Measurements from ENCODE around the gene MAN1C1.

Gene MAN1C1

DNA sequence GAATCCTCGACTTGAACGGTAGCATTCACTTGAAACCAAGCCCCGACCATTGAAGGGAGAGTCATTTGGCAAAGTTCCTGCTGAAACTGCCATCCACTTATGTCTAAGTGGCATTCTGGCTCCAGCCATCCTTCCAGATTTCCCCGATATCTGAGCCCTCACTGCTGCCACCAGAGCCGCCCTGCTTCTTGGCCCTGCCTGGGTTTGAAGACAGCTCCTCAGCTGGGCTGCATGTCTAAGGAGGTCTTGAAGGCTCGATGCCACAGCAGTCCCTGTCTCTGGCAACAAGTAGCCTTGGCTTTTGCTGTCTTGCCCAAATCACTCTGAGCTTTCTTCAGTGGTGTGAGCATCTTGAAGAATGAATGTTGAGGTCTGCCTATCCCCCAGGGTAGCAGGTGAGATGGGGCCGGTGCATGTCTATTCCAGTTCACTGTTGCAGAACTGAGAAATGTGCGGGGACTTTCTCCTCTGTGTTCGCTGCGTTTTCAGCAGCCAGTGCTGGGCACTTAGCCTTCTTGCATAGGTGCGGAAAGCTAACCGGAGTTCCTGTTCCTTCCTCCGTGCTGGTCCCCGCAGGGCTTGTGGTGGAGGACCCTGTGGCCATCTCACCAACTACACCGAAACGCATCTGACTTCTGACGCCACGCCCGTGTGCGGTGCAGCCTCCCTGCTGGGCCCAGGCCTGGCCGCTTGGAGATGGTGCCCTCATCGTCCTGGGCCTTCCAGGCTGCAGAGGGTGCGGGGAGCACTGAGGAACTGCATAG, 29.2 kb downstream of the MAN1C1 start:
- Histone ChIP-seq H3K4me3 (ENCODE audit: low read length) (no peak overlapping the region), H3K27me3 (ENCODE audit: control insufficient read depth, insufficient read depth, low read length) (peaks cover under 1% of the 10 kb centered on the region), H3K9ac (ENCODE audit: low read length) (no peak overlapping the region), H3K27ac (ENCODE audit: low read length) (no peak overlapping the region), H3K4me1 (ENCODE audit: control insufficient read depth, low read depth, low read length) (peaks cover 4% of the 10 kb centered on the region), H3K9me3 (ENCODE audit: control insufficient read depth, low read depth, low read length) (no peaks in the 10 kb centered on the region), H3K36me3 (ENCODE audit: control insufficient read depth, low read depth, low read length) (no peaks in the 10 kb centered on the region)

DNA sequence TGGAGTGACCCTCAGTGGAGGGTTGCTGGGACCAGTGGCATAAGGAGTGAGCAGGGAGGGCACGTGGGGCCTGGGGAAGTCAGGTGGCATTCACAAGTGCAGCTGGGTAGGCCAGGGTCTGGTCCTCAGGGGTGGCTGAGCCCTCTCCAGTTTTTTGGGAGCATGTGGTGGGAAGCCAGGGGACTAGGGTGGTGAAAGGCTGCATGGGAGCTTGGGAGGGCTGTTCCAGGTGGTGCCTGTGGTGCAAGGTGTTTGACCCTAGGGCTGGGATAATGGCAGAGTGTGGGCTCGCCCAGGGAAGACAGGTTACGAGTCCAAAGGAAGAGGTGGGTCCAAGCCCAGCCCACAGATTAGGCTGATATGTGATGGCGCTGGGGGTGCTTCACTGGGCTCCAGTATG, 30.5 kb downstream of the MAN1C1 start:
- Histone ChIP-seq H3K36me3 (ENCODE audit: control insufficient read depth, low read depth, low read length) (no peaks in the 10 kb centered on the region), H3K9me3 (ENCODE audit: control insufficient read depth, low read depth, low read length) (no peaks in the 10 kb centered on the region), H3K4me1 (ENCODE audit: control insufficient read depth, low read depth, low read length) (no peaks in the 10 kb centered on the region), H3K9ac (ENCODE audit: low read length) (no peak overlapping the region), H3K27ac (ENCODE audit: low read length) (no peak overlapping the region), H3K27me3 (ENCODE audit: control insufficient read depth, insufficient read depth, low read length) (no peaks in the 10 kb centered on the region), H3K4me3 (ENCODE audit: low read length) (no peak overlapping the region)

DNA sequence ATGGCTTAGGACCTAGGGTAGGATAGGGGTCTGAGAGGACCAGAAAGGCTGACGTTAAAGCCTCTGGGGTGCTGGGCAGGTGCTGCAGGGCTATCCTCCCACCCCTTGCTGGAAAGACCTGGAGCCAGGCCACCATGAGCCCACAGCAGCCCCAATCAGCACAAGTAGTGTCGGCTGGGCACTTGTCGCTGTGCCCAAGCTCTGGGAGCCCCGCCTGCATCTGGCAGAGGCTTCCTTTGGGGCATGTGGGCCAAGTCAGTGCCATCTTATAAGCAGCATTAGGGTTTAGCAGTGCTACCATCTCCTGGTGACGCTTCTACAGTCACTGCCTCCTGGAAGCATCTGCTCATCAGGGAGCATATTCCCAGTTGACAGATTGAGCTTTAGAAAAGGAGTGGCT, 31.3 kb downstream of the MAN1C1 start:
- no peaks in the 10 kb centered on the region for H3K27me3 ChIP-seq (ENCODE audit: control insufficient read depth, insufficient read depth, low read length)
- H3K9me3 ChIP-seq (ENCODE audit: control insufficient read depth, low read depth, low read length): no peaks in the 10 kb centered on the region
- no peaks in the 10 kb centered on the region for H3K4me1 ChIP-seq (ENCODE audit: control insufficient read depth, low read depth, low read length)
- no peak overlapping the region for H3K27ac ChIP-seq (ENCODE audit: low read length)
- H3K4me3 ChIP-seq (ENCODE audit: low read length): no peak overlapping the region
- no peaks in the 10 kb centered on the region for H3K36me3 ChIP-seq (ENCODE audit: control insufficient read depth, low read depth, low read length)
- no peak overlapping the region for H3K9ac ChIP-seq (ENCODE audit: low read length)

DNA sequence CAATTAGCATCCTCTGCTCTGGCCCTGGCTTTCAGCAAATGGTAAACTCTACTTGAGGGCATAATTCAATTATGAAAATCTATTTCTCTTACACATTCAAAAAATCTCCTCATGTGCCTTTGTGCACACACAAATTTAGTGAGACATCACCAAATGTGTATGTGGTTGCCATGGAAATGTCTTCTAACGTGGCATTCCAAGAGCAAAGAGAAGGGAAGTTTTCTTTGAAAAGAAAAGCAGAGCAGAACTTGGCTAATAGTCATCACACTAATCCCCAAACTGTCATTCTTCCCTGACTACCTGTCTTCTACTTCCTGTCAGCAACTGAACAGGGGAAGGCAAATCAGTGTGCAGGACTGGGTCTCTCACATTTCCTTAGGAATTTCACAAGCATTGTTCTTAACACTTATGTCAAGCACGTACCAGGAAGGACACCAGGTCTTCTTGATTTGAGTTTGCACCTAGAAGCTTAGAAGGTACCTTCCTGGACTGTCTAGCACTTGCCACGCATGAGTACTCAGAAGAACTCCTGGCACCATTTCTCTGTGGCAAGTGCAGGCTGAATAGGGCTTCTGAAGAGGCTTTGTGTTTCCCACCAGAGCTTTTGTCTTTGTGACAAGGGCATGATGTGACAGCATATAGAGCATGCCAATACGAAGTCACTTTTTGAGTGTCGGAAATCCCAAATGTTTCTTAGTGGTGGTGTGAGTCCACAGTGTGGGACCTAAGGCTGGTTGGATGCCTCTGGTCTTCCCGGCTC, 32.3 kb downstream of the MAN1C1 start:
- Histone ChIP-seq H3K27ac (ENCODE audit: low read length) (no peak overlapping the region), H3K9me3 (ENCODE audit: control insufficient read depth, low read depth, low read length) (no peaks in the 10 kb centered on the region), H3K4me3 (ENCODE audit: low read length) (no peak overlapping the region), H3K4me1 (ENCODE audit: control insufficient read depth, low read depth, low read length) (no peaks in the 10 kb centered on the region), H3K27me3 (ENCODE audit: control insufficient read depth, insufficient read depth, low read length) (no peaks in the 10 kb centered on the region), H3K36me3 (ENCODE audit: control insufficient read depth, low read depth, low read length) (no peaks in the 10 kb centered on the region), H3K9ac (ENCODE audit: low read length) (no peak overlapping the region)

DNA sequence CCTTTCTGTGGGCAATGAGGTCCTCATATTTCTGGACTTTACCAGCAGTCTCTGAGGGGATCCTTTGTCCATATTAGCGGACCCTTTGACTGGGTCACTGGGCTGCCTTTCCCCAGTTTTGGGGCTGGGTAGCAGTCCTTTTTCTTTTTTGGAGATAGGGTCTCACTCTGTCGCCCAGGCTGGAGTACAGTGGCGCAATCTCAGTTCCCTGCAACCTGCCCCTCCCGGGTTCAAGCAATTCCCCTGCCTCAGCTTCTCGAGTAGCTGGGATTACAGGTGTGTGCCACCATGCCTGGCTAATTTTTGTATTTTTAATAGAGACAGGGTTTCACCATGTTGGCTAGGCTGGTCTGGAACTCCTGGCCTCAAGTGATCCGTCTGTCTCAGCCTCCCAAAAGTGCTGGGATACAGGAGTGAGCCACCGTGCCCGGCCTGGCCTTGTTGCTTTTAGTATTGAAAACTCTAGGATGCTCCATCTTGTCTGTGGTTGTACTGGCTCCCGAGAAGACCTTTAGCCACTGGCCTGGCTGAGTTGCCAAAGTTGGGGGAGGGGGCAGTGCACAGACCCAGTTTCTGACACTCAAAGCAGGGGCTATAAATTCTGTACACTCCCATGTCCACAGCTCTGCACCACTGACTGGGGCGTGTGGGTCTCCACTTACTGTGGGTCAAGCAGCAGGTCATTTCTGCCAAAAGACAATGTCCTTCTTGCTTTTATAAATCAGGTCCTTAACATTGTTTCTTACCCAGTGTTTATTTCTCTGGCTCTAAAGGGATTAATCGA, 33.1 kb downstream of the MAN1C1 start:
- Histone ChIP-seq H3K27me3 (ENCODE audit: control insufficient read depth, insufficient read depth, low read length) (no peaks in the 10 kb centered on the region), H3K9me3 (ENCODE audit: control insufficient read depth, low read depth, low read length) (no peaks in the 10 kb centered on the region), H3K9ac (ENCODE audit: low read length) (no peak overlapping the region), H3K4me3 (ENCODE audit: low read length) (no peak overlapping the region), H3K36me3 (ENCODE audit: control insufficient read depth, low read depth, low read length) (no peaks in the 10 kb centered on the region), H3K4me1 (ENCODE audit: control insufficient read depth, low read depth, low read length) (no peaks in the 10 kb centered on the region), H3K27ac (ENCODE audit: low read length) (no peak overlapping the region)

DNA sequence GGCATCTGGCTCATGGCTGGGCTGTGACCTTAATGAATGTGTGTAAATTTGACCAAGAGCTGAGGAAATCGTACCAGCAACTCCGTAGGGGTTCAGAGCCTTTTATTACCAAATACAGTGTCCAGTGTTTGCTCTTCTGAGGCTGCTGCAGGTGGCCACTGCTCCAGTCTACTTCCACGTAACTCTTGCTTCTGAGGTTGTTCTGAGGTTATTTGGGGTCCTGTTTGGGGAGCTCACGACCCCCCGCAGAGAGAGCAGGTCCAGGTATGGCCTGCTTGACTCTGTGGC, 33.6 kb downstream of the MAN1C1 start:
- Histone ChIP-seq H3K27ac (ENCODE audit: low read length) (no peak overlapping the region), H3K27me3 (ENCODE audit: control insufficient read depth, insufficient read depth, low read length) (no peaks in the 10 kb centered on the region), H3K36me3 (ENCODE audit: control insufficient read depth, low read depth, low read length) (no peaks in the 10 kb centered on the region), H3K9ac (ENCODE audit: low read length) (no peak overlapping the region), H3K9me3 (ENCODE audit: control insufficient read depth, low read depth, low read length) (no peaks in the 10 kb centered on the region), H3K4me1 (ENCODE audit: control insufficient read depth, low read depth, low read length) (no peaks in the 10 kb centered on the region), H3K4me3 (ENCODE audit: low read length) (no peak overlapping the region)

DNA sequence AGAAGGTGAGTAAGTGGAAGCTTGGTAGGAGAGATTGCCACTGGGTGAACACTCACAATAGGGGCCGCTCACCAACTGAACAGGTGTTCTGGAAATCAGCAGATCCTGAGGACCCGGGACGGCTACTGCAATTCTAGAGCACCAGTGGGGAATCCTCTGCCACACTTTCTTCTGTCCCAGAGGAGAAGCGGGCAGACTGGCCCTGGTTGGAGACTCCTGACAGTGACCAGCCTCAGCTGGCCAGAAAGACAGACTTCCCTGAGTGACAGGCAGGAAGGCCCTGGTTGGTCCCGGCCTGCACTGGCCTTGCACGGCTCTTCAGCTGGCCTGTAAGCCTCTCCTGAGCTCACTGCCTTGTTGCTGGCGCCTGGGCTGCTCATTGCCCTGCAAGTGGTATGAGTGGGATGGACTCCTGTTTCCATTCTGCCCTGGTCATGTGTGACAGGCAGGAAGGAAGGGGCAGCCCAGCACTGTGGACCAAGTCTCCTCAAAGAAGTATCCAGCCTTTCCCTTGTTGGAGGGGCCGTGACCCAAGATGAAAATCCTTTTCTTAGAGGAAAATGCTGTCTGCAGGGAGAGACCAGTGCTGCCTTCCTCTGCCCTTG, 34.5 kb downstream of the MAN1C1 start:
- Histone ChIP-seq H3K4me1 (ENCODE audit: control insufficient read depth, low read depth, low read length) (no peaks in the 10 kb centered on the region), H3K4me3 (ENCODE audit: low read length) (no peak overlapping the region), H3K27ac (ENCODE audit: low read length) (no peak overlapping the region), H3K36me3 (ENCODE audit: control insufficient read depth, low read depth, low read length) (no peaks in the 10 kb centered on the region), H3K9me3 (ENCODE audit: control insufficient read depth, low read depth, low read length) (no peaks in the 10 kb centered on the region), H3K9ac (ENCODE audit: low read length) (no peak overlapping the region), H3K27me3 (ENCODE audit: control insufficient read depth, insufficient read depth, low read length) (no peaks in the 10 kb centered on the region)

DNA sequence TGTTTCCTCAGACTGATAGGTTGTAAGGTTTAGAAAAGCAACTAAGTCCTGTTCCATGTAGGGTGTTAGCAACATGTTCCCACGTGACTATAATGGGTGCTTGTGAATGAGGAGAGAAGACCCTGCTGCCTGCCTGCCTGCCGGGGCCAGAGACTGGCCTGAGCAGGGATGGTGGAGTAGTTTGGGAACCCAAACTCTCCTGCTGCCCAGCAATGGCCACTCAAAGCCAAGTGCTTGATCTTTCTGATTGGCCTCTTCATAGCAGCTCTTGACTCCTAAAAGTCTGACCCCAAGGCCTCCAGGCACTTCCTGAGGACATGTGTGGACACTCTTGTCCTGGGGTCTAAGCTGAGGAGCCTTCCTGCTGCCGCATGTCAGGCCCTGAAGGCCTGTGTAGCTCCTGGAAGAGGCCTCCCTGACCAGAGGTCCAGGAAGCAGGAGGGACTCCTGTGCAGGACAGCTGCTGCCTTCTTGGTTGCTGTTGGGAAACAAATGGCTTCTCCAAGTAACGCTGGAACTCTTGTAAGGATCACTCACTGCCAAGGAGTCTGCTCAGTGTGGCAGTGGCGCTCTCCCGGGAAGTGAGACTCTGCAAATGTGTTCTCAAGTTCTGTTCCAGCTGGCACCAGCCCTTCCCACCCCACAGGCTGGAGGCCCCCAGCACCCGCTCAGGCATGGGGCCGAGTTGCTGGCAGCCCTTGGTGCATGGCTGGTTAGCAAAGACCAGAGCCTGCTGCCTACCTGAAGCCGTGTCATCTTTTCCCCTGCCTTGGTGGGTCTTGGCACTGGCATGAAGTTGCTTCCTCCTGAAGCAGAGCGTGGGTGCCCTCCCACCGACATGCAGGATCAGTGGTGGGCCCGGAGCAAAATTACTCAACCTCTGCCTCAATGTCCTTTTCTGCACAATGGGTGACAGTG, 35.5 kb downstream of the MAN1C1 start:
- H3K9me3 ChIP-seq (ENCODE audit: control insufficient read depth, low read depth, low read length): no peaks in the 10 kb centered on the region
- H3K4me1 ChIP-seq (ENCODE audit: control insufficient read depth, low read depth, low read length): no peaks in the 10 kb centered on the region
- no peak overlapping the region for H3K9ac ChIP-seq (ENCODE audit: low read length)
- H3K4me3 ChIP-seq (ENCODE audit: low read length): no peak overlapping the region
- H3K36me3 ChIP-seq (ENCODE audit: control insufficient read depth, low read depth, low read length): no peaks in the 10 kb centered on the region
- no peak overlapping the region for H3K27ac ChIP-seq (ENCODE audit: low read length)
- no peaks in the 10 kb centered on the region for H3K27me3 ChIP-seq (ENCODE audit: control insufficient read depth, insufficient read depth, low read length)

DNA sequence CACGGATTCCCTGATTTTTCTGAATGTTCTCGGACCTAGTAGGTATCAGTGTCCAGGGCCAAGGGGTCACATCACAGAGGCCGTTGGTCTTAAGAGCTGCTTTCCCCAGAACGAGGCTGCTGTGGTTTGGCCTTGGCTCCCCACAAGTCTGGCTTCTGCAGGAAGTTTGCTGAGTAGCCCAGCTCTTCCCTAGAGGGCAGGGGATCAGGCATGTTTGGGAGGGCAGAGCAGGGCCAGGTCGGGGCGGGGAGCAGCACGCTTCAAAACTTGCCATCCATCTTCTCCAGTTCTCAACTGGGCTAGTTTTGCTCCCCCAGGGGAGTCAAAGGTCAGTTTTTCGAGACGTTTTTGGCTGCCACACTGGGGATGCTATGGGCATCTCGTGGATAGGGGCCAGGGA, 37.0 kb downstream of the MAN1C1 start:
- no peaks in the 10 kb centered on the region for H3K36me3 ChIP-seq (ENCODE audit: control insufficient read depth, low read depth, low read length)
- H3K27ac ChIP-seq (ENCODE audit: low read length): no peak overlapping the region
- H3K9ac ChIP-seq (ENCODE audit: low read length): no peak overlapping the region
- no peaks in the 10 kb centered on the region for H3K4me1 ChIP-seq (ENCODE audit: control insufficient read depth, low read depth, low read length)
- H3K9me3 ChIP-seq (ENCODE audit: control insufficient read depth, low read depth, low read length): no peaks in the 10 kb centered on the region
- no peak overlapping the region for H3K4me3 ChIP-seq (ENCODE audit: low read length)
- no peaks in the 10 kb centered on the region for H3K27me3 ChIP-seq (ENCODE audit: control insufficient read depth, insufficient read depth, low read length)

DNA sequence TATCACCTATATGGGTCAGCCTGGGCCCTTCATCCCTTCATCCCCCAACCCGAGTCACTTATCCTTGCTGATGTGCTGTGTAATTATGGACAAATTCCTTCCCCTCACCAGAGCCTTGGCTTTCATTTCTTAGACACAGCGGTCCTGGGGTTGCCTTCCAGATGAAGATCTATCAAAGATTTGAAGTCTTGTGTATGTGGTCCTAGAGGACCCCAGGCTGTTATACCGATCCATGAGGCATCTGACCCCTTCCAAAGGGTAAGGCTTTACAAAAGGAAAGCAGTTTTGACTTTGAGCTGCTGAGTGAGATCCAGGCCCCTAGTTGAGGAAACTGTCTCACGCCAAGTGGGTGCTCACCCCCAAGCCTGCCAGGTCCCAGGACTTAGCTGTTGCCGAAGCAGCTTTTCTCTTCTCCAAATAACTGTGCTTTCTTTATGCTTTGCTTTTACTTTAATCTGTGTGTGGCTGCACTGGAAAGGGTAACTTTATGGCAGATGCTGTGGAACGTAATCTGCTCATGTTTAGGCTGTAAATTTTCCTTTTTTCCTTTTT, 37.6 kb downstream of the MAN1C1 start:
- no peaks in the 10 kb centered on the region for H3K9me3 ChIP-seq (ENCODE audit: control insufficient read depth, low read depth, low read length)
- no peak overlapping the region for H3K9ac ChIP-seq (ENCODE audit: low read length)
- no peaks in the 10 kb centered on the region for H3K4me1 ChIP-seq (ENCODE audit: control insufficient read depth, low read depth, low read length)
- no peak overlapping the region for H3K4me3 ChIP-seq (ENCODE audit: low read length)
- H3K27me3 ChIP-seq (ENCODE audit: control insufficient read depth, insufficient read depth, low read length): no peaks in the 10 kb centered on the region
- H3K27ac ChIP-seq (ENCODE audit: low read length): no peak overlapping the region
- H3K36me3 ChIP-seq (ENCODE audit: control insufficient read depth, low read depth, low read length): no peaks in the 10 kb centered on the region
